Measurements from ENCODE around the gene TCEA2. TPM values are rescaled to one million over a fixed set of nuclear protein-coding genes. Genes with fewer than 3 reads are reported as not detected.

Gene TCEA2
- total RNA-seq, 1 donor from 2014 or later, result 8.4 TPM

DNA sequence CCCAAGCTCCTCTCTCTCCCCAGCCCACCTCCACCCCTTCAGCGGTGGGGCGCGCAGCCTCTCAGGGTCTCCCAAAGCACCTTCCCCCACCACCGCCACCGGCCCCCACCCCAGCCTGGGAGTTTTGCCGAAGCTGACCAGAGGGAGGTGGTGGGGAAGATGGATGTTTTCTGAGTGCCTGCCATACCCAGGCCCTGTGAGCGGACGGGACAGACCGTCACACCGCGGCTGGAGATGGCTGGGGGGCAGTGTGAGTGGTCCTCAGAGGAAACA, 21.3 kb upstream of the TCEA2 start:
- peaks cover 73 to 85% (median 79%) of the 10 kb centered on the region in 3 donors for H3K27me3 ChIP-seq (ENCODE audit: control insufficient read depth in 3 of 3, insufficient read depth in 3 of 3, low read length in 3 of 3)
- H3K27ac ChIP-seq (ENCODE audit: low read depth, low read length), result no peak overlapping the region
- H3K4me3 ChIP-seq (ENCODE audit: low read length in 3 of 3), result no peak overlapping the region
- no peaks in the 10 kb centered on the region for H3K9me3 ChIP-seq (ENCODE audit: control insufficient read depth in 3 of 3, low read length in 3 of 3)
- H3K4me1 ChIP-seq (ENCODE audit: control insufficient read depth in 3 of 3, insufficient read depth in 3 of 3, low read length in 3 of 3), result peaks cover 6 to 35% (median 33%) of the 10 kb centered on the region in 3 donors
- no peaks in the 10 kb centered on the region for H3K36me3 ChIP-seq (ENCODE audit: control insufficient read depth in 3 of 3, insufficient read depth in 3 of 3, low read length in 3 of 3)
- H3K9ac ChIP-seq (ENCODE audit: low read depth in 1 of 3, low read length in 3 of 3), result peak overlapping the region in 1 of 3 donors; percentile 54

DNA sequence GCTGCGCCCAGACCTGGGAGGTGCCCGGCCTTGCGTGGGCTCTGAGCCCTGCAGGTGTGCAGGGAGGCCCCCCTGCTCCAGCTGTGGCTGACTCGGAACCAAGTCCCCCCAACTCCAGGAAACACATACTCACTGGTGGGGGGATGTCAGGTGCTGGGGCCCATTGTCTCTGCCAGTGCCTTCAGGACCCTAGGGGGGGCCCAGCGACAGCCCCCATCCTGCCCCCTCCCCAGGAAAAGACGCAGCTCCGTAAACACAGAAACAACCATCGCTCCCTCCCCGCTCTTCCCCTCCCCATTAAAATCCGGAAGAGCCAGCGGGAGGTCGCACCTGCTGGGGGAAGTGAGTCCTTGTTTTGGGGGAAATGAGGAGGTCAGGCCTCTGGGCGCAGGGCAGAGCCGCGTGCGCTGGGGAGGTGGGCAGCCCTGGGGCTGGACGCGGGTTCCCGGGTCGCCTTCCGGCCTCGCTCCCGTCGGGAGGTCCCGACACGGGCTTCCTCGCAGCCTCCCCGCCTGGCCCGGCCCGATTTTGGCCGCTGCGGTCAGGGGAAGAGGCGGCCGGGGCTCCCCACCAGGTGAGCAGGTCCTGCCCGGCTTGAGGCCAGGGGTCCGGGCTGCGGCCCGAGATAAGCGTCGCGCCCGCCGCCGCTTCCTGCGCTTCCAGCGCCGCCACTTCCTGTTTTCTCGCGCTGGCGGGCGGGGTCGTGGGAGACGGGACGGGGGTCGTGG, 20.8 kb upstream of the TCEA2 start:
- Histone ChIP-seq H3K4me3 (ENCODE audit: low read length in 3 of 3) (peak overlapping the region in 1 of 3 donors; percentile 22), H3K36me3 (ENCODE audit: control insufficient read depth in 3 of 3, insufficient read depth in 3 of 3, low read length in 3 of 3) (peaks cover 0 to 2% (median 0%) of the 10 kb centered on the region in 3 donors), H3K9me3 (ENCODE audit: control insufficient read depth in 3 of 3, low read length in 3 of 3) (no peaks in the 10 kb centered on the region), H3K27ac (ENCODE audit: low read depth, low read length) (no peak overlapping the region), H3K4me1 (ENCODE audit: control insufficient read depth in 3 of 3, insufficient read depth in 3 of 3, low read length in 3 of 3) (peaks cover 6 to 35% (median 33%) of the 10 kb centered on the region in 3 donors), H3K27me3 (ENCODE audit: control insufficient read depth in 3 of 3, insufficient read depth in 3 of 3, low read length in 3 of 3) (peaks cover 73 to 84% (median 79%) of the 10 kb centered on the region in 3 donors), H3K9ac (ENCODE audit: low read depth in 1 of 3, low read length in 3 of 3) (peak overlapping the region in 1 of 3 donors; percentile 54)

DNA sequence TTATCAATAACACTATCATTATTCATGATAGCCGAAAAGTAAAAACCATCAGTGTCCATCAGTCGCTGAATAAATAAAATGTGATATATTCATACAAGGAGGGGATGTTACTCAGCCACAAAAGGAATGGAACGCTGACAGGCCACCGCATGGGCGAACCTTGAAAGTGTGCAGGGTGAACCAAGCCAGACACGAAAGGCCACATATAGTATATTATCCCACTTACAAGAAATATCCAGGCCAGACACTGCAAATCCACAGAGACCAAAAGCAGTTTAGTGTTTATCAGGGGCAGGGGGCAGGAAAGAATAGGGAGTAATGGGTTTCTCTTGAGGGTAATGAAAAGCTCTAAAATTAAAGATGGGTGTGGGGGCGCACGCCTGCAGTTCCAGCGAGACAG, 19.2 kb upstream of the TCEA2 start:
- Histone ChIP-seq H3K4me3 (ENCODE audit: low read length in 3 of 3) (no peak overlapping the region), H3K9ac (ENCODE audit: low read depth in 1 of 3, low read length in 3 of 3) (no peak overlapping the region), H3K36me3 (ENCODE audit: control insufficient read depth in 3 of 3, insufficient read depth in 3 of 3, low read length in 3 of 3) (peaks cover 0 to 2% (median 0%) of the 10 kb centered on the region in 3 donors), H3K27me3 (ENCODE audit: control insufficient read depth in 3 of 3, insufficient read depth in 3 of 3, low read length in 3 of 3) (peaks cover 71 to 80% (median 75%) of the 10 kb centered on the region in 3 donors), H3K4me1 (ENCODE audit: control insufficient read depth in 3 of 3, insufficient read depth in 3 of 3, low read length in 3 of 3) (peaks cover 6 to 37% (median 26%) of the 10 kb centered on the region in 3 donors), H3K27ac (ENCODE audit: low read depth, low read length) (no peak overlapping the region), H3K9me3 (ENCODE audit: control insufficient read depth in 3 of 3, low read length in 3 of 3) (no peaks in the 10 kb centered on the region)

DNA sequence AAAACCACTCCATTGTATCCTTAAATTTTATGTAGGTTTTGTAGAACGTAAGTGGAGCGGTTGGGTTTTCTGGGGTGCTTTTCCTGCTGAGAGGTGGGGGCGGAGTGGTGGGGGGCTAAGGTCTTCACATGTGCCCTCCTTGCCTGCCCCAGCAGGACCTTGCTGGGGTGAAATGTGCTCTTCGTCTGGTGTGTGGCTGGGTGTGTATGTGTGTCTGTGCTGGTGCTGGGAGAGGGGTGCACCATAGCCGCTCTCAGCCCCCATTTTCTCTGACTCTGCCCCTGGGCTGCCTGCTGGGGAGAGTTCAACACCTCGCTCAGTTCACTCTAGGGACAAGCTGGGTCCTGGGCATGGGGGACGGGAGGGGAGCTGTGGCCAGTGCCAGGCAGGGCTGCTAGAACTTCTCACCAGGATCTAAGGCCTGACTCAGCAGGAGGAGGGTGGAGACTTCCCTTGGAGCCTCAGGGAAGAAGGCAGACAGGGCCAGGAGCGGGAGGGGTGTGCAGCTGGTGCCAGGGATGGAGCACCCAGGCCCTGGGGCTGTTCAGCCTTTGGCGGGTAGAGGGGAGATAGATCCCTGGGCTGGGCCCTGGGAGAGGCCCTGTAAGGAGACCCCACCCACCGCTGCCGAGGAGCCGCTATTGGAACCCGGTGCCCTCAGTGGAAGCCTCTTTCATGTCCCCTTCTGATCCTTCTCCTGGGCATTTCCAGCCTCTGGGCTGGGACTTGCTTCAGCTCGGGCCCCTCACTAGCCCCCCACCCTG, 18.3 kb upstream of the TCEA2 start:
- peaks cover 6 to 28% (median 20%) of the 10 kb centered on the region in 3 donors for H3K4me1 ChIP-seq (ENCODE audit: control insufficient read depth in 3 of 3, insufficient read depth in 3 of 3, low read length in 3 of 3)
- no peak overlapping the region for H3K4me3 ChIP-seq (ENCODE audit: low read length in 3 of 3)
- H3K27me3 ChIP-seq (ENCODE audit: control insufficient read depth in 3 of 3, insufficient read depth in 3 of 3, low read length in 3 of 3), result peaks cover 64 to 73% (median 70%) of the 10 kb centered on the region in 3 donors
- no peak overlapping the region for H3K27ac ChIP-seq (ENCODE audit: low read depth, low read length)
- peaks cover 0 to 2% (median 0%) of the 10 kb centered on the region in 3 donors for H3K36me3 ChIP-seq (ENCODE audit: control insufficient read depth in 3 of 3, insufficient read depth in 3 of 3, low read length in 3 of 3)
- peak overlapping the region in 1 of 3 donors; percentile 16 for H3K9ac ChIP-seq (ENCODE audit: low read depth in 1 of 3, low read length in 3 of 3)
- no peaks in the 10 kb centered on the region for H3K9me3 ChIP-seq (ENCODE audit: control insufficient read depth in 3 of 3, low read length in 3 of 3)

DNA sequence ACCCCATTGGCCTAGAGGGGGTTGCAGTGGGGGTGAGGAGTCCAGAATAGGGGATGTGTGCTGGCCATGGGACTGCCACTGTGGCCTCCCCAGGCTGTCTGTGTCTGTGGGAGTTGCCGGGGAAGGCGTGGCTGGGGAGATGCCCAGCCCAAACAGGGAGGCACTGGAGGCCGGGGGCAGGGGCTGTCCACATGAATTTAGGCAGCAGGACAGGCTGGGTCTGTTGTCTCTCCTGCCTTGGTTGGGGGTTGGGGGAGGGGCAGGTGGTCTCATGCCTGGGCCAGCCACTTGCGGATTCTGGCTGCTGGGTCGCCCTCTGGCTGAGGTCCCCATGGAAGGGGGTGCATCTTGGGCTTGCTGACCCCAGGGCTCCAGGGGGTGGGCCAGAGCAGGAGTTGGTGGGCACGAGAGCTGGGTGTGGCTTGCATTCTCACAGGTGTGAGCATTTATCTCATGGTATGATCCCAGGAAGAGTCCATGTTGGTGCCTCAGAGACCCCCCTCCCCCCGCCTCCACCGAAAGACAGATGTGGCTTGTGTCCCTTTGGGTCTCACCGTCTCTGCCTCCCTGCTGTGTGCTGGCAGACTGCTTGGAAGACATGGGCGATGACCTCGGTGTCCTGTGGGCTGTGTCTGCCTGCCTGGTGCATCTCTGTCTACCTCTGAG, 17.5 kb upstream of the TCEA2 start:
- no peak overlapping the region for H3K27ac ChIP-seq (ENCODE audit: low read depth, low read length)
- peaks cover 0 to 2% (median 0%) of the 10 kb centered on the region in 3 donors for H3K36me3 ChIP-seq (ENCODE audit: control insufficient read depth in 3 of 3, insufficient read depth in 3 of 3, low read length in 3 of 3)
- peaks cover 6 to 25% (median 12%) of the 10 kb centered on the region in 3 donors for H3K4me1 ChIP-seq (ENCODE audit: control insufficient read depth in 3 of 3, insufficient read depth in 3 of 3, low read length in 3 of 3)
- peak overlapping the region in 2 of 3 donors; percentile 16 to 22 for H3K9ac ChIP-seq (ENCODE audit: low read depth in 1 of 3, low read length in 3 of 3)
- H3K4me3 ChIP-seq (ENCODE audit: low read length in 3 of 3), result peak overlapping the region in 1 of 3 donors; percentile 45
- peaks cover 63 to 73% (median 70%) of the 10 kb centered on the region in 3 donors for H3K27me3 ChIP-seq (ENCODE audit: control insufficient read depth in 3 of 3, insufficient read depth in 3 of 3, low read length in 3 of 3)
- no peaks in the 10 kb centered on the region for H3K9me3 ChIP-seq (ENCODE audit: control insufficient read depth in 3 of 3, low read length in 3 of 3)

DNA sequence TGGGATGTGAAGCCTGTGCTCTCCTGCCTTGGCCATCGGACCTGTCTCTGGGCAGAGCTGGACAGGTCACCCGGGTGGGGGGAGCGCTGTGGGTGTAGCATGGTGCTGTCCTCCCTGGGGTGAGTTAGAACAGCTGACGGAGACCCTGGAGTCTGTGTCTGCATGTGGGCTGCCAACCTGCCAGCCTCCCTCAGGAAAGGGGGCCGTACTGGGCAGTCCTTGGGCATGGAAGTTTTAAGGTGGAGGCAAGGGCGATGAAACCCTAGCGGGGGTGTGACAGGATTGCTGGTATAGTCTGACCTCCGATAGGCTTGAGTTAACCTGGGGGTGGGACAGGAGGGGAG, 16.0 kb upstream of the TCEA2 start:
- peaks cover 0 to 2% (median 0%) of the 10 kb centered on the region in 3 donors for H3K36me3 ChIP-seq (ENCODE audit: control insufficient read depth in 3 of 3, insufficient read depth in 3 of 3, low read length in 3 of 3)
- H3K9me3 ChIP-seq (ENCODE audit: control insufficient read depth in 3 of 3, low read length in 3 of 3), result no peaks in the 10 kb centered on the region
- H3K4me3 ChIP-seq (ENCODE audit: low read length in 3 of 3), result peak overlapping the region; percentile 43 to 58 (median 52)
- H3K9ac ChIP-seq (ENCODE audit: low read depth in 1 of 3, low read length in 3 of 3), result peak overlapping the region in 1 of 3 donors; percentile 50
- H3K4me1 ChIP-seq (ENCODE audit: control insufficient read depth in 3 of 3, insufficient read depth in 3 of 3, low read length in 3 of 3), result peaks cover 0 to 12% (median 2%) of the 10 kb centered on the region in 3 donors
- no peak overlapping the region for H3K27ac ChIP-seq (ENCODE audit: low read depth, low read length)
- peaks cover 64 to 74% (median 71%) of the 10 kb centered on the region in 3 donors for H3K27me3 ChIP-seq (ENCODE audit: control insufficient read depth in 3 of 3, insufficient read depth in 3 of 3, low read length in 3 of 3)

DNA sequence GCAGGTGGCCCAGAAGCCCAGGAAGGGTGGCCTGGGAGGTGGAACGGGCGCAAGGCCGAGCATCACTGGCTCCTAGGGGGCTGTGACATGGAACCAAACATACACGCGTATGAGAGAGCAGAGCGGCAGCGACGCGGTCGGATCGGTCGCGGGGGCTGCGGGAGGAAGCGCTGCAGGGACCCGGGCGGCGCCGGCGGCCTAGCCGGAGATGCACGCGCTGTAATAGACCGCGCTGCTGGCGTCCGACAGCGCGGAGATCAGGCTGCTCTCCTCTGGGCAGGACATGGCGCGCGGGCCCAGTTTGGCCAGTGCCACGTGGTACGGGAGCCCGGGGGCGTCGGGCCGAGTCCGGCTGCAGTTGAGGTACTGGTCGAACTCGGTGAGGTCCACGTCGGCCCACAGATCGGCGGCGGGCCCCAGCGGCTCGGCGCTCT, 15.0 kb upstream of the TCEA2 start:
- H3K9ac ChIP-seq (ENCODE audit: low read depth in 1 of 3, low read length in 3 of 3), result peak overlapping the region in 1 of 3 donors; percentile 57
- H3K4me1 ChIP-seq (ENCODE audit: control insufficient read depth in 3 of 3, insufficient read depth in 3 of 3, low read length in 3 of 3), result peaks cover 0 to 10% (median 5%) of the 10 kb centered on the region in 3 donors
- H3K4me3 ChIP-seq (ENCODE audit: low read length in 3 of 3), result peak overlapping the region; percentile 43 to 58 (median 52)
- peaks cover 64 to 77% (median 75%) of the 10 kb centered on the region in 3 donors for H3K27me3 ChIP-seq (ENCODE audit: control insufficient read depth in 3 of 3, insufficient read depth in 3 of 3, low read length in 3 of 3)
- no peak overlapping the region for H3K27ac ChIP-seq (ENCODE audit: low read depth, low read length)
- peaks cover 0 to 2% (median 0%) of the 10 kb centered on the region in 3 donors for H3K36me3 ChIP-seq (ENCODE audit: control insufficient read depth in 3 of 3, insufficient read depth in 3 of 3, low read length in 3 of 3)
- no peaks in the 10 kb centered on the region for H3K9me3 ChIP-seq (ENCODE audit: control insufficient read depth in 3 of 3, low read length in 3 of 3)

DNA sequence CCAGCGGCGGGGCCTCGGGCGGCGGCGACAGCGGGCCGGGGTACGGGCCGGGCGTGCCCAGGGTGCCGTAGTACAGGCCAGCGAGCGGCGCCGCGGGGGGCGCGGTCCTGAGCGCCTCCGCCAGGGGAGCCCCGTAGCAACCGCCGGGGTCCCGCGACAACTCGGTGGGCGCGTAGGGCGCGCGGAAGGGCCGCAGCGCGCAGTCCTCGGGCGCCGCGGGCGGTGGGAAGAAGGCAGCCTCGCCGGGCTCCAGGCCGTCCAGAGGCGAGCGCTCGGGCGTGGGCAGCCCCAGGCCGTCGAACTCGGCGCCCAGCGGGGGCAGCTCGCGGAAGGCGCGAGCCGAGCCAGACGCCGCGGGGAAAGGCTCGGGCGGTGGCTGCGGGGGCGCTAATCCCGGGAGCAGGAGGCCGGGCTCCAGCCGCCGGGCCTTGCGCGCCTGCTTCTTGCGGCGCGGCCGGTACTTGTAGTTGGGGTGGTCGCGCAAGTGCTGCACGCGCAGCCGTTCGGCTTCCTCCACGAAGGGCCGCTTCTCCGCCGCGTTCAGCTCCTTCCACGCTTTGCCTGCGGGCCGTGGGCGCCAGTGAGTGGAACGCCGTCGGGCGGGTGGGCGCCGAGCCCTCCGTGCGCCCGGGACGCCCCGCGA, 14.5 kb upstream of the TCEA2 start:
- Histone ChIP-seq H3K4me3 (ENCODE audit: low read length in 3 of 3) (peak overlapping the region in 1 of 3 donors; percentile 43), H3K9me3 (ENCODE audit: control insufficient read depth in 3 of 3, low read length in 3 of 3) (no peaks in the 10 kb centered on the region), H3K9ac (ENCODE audit: low read depth in 1 of 3, low read length in 3 of 3) (peak overlapping the region in 1 of 3 donors; percentile 50), H3K27me3 (ENCODE audit: control insufficient read depth in 3 of 3, insufficient read depth in 3 of 3, low read length in 3 of 3) (peaks cover 64 to 80% (median 76%) of the 10 kb centered on the region in 3 donors), H3K4me1 (ENCODE audit: control insufficient read depth in 3 of 3, insufficient read depth in 3 of 3, low read length in 3 of 3) (peaks cover 0 to 14% (median 7%) of the 10 kb centered on the region in 3 donors), H3K27ac (ENCODE audit: low read depth, low read length) (no peak overlapping the region), H3K36me3 (ENCODE audit: control insufficient read depth in 3 of 3, insufficient read depth in 3 of 3, low read length in 3 of 3) (peaks cover 0 to 2% (median 0%) of the 10 kb centered on the region in 3 donors)

DNA sequence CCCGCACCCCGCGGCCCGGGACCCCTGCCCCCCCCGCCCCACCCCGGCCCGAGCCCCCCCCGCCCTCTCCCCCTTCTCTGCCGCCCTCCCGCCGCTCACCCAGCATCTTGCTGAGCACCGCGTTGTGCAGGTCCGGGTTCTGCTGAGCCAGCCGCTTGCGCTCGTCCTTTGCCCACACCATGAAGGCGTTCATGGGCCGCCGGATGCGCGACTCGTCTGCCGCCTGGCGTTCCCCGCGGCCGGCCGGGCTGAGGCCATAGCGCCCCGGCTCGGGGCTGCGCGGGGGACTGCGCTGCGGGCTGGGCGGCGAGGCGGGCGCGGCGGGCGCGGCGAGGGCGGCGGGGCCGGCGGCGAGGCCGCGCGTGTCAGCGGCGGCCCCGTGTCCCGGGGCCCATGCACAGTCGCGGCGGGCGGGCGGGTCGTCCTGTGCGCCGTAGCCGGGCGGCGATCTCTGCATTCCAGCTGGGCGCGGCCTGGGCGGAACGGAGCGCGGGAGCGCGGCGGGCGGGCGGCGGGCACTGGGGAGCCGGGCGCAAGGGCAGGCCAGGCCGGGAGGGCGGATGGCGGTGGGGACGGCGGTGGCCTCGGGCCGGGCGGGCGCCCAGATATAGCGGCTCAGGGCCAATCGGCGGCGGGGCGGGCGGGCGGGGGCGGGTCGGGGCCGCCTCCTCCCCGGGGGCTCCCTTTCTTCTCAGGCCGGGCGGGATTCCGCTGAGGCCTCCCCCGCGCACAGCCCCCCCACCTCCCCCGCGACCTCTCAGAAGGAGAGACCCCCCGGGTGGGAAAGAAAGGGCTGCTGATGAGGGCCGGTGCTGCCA, 13.7 kb upstream of the TCEA2 start, which contains the start of gene SOX18:
Gene SOX18, minus strand, starts transcription at position 580 of the 818 bp plus-strand sequence. Its CDS starts 123 bp downstream, at position 457.
- H3K4me1 ChIP-seq (ENCODE audit: control insufficient read depth in 3 of 3, insufficient read depth in 3 of 3, low read length in 3 of 3), result peaks cover 0 to 14% (median 7%) of the 10 kb centered on the region in 3 donors
- H3K9ac ChIP-seq (ENCODE audit: low read depth in 1 of 3, low read length in 3 of 3), result peak within 1 kb of the TSS; percentile 23 to 62 (median 51)
- no peaks in the 10 kb centered on the region for H3K9me3 ChIP-seq (ENCODE audit: control insufficient read depth in 3 of 3, low read length in 3 of 3)
- peaks cover 0 to 2% (median 0%) of the 10 kb centered on the region in 3 donors for H3K36me3 ChIP-seq (ENCODE audit: control insufficient read depth in 3 of 3, insufficient read depth in 3 of 3, low read length in 3 of 3)
- peak within 1 kb of the TSS; percentile 43 to 58 (median 48) for H3K4me3 ChIP-seq (ENCODE audit: low read length in 3 of 3)
- peak within 1 kb of the TSS; percentile 70 for H3K27ac ChIP-seq (ENCODE audit: low read depth, low read length)
- peaks cover 63 to 84% (median 84%) of the 10 kb centered on the region in 3 donors for H3K27me3 ChIP-seq (ENCODE audit: control insufficient read depth in 3 of 3, insufficient read depth in 3 of 3, low read length in 3 of 3)

Measured in skeletal muscle tissue (tissue), 4 donors.